Measurements from ENCODE around the gene LSR.
A peak's percentile ranks its signal among the peaks of the same experiment; 100 is the strongest.

LSR gene, protein sequence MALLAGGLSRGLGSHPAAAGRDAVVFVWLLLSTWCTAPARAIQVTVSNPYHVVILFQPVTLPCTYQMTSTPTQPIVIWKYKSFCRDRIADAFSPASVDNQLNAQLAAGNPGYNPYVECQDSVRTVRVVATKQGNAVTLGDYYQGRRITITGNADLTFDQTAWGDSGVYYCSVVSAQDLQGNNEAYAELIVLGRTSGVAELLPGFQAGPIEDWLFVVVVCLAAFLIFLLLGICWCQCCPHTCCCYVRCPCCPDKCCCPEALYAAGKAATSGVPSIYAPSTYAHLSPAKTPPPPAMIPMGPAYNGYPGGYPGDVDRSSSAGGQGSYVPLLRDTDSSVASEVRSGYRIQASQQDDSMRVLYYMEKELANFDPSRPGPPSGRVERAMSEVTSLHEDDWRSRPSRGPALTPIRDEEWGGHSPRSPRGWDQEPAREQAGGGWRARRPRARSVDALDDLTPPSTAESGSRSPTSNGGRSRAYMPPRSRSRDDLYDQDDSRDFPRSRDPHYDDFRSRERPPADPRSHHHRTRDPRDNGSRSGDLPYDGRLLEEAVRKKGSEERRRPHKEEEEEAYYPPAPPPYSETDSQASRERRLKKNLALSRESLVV
- long read RNA-seq, donor 1, transcript LSR-202 (9 exons, 2,105 nt): major isoform, 5 of 18 reads
- long read RNA-seq, donor 1, partial matches to known transcripts: 8 of 18 reads
- long read RNA-seq, donor 1, other reads (novel, unspliced or antisense): 0 of 18 reads
- long read RNA-seq, donor 2, transcript LSR-214 (10 exons, 2,274 nt): major isoform, 5 of 21 reads
- long read RNA-seq, donor 2, partial matches to known transcripts: 11 of 21 reads
- long read RNA-seq, donor 2, other reads (novel, unspliced or antisense): 0 of 21 reads
- long read RNA-seq, donor 3, partial matches to known transcripts: 10 of 14 reads
- long read RNA-seq, donor 3, other reads (novel, unspliced or antisense): 0 of 14 reads
- long read RNA-seq, donor 4, transcript LSR-202 (9 exons, 2,105 nt): major isoform, 6 of 30 reads
- long read RNA-seq, donor 4, partial matches to known transcripts: 18 of 30 reads
- long read RNA-seq, donor 4, other reads (novel, unspliced or antisense): 0 of 30 reads
- long read RNA-seq, donor 5, transcript LSR-202 (9 exons, 2,105 nt): major isoform, 6 of 15 reads
- long read RNA-seq, donor 5, partial matches to known transcripts: 6 of 15 reads
- long read RNA-seq, donor 5, other reads (novel, unspliced or antisense): 0 of 15 reads
- long read RNA-seq, donor 6, transcript LSR-202 (9 exons, 2,105 nt): major isoform, 7 of 33 reads
- long read RNA-seq, donor 6, partial matches to known transcripts: 20 of 33 reads
- long read RNA-seq, donor 6, other reads (novel, unspliced or antisense): 0 of 33 reads
- long read RNA-seq, donor 7: 0 reads
- long read RNA-seq, donor 8, partial matches to known transcripts: 15 of 24 reads
- long read RNA-seq, donor 8, other reads (novel, unspliced or antisense): 0 of 24 reads

GRCh38 chr19:35248310-35249145, at the start of gene LSR:
TSS of gene LSR (plus strand) at chr19:35249002. CDS start at chr19:35249023, 21 bp downstream.
- peak; percentile 99 for DNase-seq

DNA sequence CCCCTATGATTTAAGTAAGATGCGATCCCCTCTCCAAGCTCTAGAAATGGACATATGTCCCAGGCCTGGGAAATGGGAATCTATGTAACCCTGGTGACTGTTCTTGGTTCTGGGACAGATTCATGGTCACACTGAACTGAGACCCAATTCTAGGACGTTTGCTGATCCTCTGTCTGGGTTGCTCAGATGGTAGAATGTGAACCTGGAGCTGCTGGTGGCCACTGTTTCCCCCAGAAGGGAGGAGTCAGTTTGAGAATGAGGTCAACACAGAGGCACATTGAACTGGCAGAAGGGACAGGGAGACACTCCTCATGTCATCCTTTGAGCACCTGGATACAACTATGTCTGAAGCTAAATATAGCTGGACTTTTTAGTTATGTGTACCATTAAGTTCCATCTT, 49.3 kb upstream of the LSR start:
- no peak for DNase-seq

- no peak for DNase-seq
Measured at GRCh38 chr19:35202722-35203688, 45.8 kb upstream of the LSR start.

GRCh38 chr19:35204799-35205732, 43.7 kb upstream of the LSR start:
- DNase-seq: no peak

GRCh38 chr19:35205733-35206323, 43.0 kb upstream of the LSR start:
- no peak for DNase-seq

- no peak for DNase-seq
Measured at GRCh38 chr19:35206379-35206778, 42.4 kb upstream of the LSR start.

DNA sequence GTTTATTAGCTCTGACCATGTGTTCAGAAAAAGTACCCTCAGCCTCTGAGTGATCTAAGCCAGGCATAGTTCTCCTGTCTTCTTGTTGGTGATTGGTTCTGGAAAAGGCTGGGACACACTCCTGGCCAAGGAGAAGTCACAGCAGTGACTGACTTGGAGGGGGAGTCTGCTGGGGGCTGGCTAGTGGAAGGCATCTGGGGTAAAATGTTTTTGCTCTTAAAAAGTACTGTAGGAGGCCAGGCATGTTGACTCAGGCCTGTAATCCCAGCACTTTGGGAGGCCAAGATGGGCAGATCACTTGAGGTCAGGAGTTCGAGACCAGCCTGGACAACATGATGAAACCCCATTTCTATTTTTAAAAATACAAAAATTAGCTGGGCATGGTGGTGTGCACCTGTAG, 41.9 kb upstream of the LSR start:
- DNase-seq: no peak

- DNase-seq: no peak
Measured at GRCh38 chr19:35207391-35207871, 41.4 kb upstream of the LSR start.

DNA sequence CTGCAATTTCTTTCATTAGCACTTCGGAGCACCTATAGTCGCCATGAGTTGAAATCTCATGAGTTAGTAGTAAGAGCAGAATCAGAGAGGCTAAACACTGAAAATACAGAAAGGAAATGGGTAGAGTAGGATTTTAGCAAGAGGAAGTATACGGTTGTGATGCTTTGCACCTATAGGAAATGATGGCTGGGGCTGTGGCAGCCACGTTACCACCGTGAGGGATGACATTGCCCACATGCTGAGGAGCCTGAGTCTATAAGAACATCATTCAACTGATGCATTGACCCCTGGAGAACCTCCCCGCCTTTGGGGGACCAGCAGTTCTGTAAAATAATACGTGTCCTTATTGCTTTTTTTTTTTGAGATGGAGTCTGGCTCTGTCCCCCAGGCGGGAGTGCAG, 40.7 kb upstream of the LSR start:
- DNase-seq: no peak

DNA sequence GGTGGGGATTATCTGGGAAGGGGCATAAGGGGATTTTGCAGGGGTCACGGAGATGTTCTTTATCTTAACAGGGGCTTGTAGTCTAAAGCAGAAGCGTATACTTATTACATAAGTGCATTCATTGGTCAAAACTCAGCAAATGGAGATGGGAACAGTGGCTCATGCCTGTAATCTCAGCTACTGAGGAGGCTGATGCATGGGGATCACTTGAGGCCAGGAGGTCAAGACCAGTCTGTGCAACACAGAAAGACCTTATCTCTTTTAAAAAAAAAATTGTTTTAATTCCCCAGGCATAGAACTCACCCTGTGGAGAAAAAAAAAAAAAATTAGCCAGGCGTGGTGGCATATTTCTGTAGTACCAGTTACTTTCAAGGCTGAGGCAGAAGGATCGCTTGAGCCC, 39.2 kb upstream of the LSR start:
- no peak for DNase-seq

- no peak for DNase-seq
Measured at GRCh38 chr19:35211545-35212230, 37.1 kb upstream of the LSR start.

GRCh38 chr19:35212241-35212640, 36.6 kb upstream of the LSR start:
- DNase-seq: no peak

DNA sequence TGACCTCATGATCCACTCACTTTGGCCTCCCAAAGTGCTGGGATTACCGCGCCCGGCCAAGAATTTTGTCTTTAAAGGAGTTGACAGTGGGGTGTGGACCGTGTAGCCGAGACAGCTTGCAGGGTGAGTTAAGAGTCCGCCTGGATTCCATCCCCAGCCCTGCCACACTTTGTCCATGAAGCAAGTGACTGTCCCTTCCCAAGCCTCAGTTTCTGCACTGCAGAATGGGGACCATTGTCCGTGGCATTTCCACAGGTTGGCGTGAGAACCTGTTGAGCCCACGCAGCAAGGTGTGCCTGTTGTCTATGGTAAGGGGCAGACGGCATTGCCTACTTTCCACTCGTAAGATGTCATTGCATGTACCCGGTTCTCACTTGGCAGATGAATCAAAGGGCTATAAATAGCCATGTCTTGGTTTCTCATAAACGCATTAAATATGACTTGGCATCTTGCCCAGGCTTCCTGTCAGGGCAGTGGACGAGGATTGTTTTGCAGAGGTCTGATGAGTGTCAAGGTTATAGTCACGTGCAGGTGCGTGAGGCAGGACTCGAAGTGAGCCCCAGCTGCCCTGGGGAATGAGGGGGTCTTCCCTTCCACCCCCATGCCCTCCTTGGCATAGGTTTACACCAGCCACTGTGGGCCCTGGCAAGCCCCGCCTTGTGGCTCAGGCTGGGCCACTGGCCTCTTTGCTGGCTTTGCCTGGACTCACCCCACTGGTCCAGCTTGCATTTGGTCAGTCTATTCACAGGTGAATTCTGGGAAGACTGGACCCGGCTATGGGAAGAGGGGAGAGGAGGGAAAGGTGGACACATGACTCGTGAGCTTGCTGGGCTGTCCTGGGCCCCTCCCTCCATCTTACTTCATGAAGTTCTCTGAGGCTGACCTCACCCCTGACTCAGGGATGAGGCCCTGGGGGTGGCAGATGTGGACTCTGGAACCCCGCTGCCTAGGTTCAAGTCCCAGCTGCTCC, 34.9 kb upstream of the LSR start:
- peak; percentile 9 for DNase-seq

DNA sequence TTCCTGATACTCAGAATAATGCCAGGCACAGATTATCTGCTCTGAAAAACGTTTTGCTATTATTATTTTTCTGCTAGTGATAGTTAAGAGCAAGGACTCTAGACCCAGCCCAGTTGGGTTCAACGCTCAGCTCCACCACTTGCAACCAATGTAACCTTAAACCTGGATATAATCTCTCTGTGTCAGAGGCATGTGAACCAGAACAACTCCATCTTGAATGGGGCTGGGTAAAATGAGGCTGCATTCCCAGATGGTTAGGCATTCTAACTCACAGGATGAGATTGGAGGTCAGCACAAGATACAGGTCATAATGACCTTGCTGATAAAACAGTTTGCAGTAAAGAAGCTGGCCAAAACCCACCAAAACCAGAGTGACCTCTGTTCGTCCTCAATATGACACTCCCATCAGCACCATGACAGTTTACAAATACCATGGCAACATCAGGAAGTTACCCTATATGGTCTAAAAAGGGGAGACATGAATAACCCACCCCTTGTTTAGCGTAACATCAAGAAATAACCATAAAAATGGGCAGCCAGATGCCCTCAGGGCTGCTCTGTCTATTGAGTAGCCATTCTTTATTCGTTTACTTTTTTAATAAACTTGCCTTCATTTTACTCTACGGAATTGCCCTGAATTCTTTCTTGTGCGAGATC, 33.9 kb upstream of the LSR start:
- no peak for DNase-seq

DNA sequence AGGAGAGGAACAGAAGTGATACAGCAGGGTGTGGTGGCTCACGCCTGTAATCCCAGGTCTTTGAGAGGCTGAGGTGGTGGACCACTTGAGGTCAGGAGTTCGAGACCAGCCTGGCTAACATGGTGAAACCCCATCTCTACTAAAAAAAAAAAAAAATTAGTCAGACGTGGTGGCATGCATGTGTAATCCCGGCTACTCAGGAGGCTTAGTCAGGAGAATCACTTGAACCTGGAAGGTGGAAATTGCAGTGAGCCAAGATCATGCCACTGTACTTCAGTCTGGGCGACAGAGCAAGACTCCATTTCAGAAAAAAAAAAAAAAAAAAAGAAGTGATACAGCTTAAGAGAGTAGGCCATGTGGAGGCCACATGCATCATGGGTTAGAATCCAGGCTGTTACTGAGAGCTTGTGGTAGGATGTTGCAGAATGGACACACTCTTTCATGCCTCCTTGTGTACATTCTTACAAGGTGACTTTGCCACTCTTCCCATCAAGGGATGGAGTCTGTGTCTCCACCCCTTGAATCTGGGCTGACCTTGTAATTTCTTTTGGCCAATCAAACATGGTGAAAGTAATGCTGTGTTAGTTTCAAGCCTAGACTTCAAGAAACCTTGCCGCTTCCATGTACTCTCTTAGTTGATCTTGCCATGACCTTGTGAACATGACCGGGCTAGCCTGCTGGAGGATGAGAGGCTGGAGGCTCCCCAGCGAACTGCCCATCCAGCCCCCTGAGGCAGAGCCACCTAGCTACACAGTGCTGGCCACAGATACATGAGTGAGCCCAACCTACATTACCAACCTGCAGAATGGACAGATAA, 32.6 kb upstream of the LSR start:
- no peak for DNase-seq

Measured in right kidney (tissue), 9 donors.